ENCODE measurements around the gene MCHR1.

DNA sequence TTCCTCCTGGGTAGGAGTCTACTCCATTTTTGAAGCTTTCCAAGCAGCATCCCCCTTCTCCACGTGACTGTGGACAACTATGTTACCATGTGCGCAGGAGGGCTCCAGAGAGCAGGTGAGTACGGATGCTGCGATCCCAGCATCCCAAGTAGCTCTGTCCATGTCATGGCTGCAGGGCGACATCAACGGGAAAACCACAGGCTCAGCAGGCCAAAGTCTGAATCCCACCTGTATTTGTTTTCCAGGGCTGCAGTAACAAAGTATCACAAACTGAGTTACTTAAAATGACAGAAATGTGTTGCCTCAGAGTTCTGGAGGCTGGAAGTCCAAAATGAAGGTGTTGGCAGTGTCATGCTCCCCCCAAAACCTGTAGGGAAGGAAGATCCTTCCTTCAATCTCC, 40.3 kb downstream of the MCHR1 start:
- TF ChIP-seq, protein P1, sequence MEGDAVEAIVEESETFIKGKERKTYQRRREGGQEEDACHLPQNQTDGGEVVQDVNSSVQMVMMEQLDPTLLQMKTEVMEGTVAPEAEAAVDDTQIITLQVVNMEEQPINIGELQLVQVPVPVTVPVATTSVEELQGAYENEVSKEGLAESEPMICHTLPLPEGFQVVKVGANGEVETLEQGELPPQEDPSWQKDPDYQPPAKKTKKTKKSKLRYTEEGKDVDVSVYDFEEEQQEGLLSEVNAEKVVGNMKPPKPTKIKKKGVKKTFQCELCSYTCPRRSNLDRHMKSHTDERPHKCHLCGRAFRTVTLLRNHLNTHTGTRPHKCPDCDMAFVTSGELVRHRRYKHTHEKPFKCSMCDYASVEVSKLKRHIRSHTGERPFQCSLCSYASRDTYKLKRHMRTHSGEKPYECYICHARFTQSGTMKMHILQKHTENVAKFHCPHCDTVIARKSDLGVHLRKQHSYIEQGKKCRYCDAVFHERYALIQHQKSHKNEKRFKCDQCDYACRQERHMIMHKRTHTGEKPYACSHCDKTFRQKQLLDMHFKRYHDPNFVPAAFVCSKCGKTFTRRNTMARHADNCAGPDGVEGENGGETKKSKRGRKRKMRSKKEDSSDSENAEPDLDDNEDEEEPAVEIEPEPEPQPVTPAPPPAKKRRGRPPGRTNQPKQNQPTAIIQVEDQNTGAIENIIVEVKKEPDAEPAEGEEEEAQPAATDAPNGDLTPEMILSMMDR (optimal IDR thresholded peaks at IDR 0.05 in 1 of 3, IDR thresholded peaks at IDR 0.05 in 1 of 3, conservative IDR thresholded peaks at IDR 0.05 in 1 of 3; ENCODE audit: extremely low read depth in 1 of 3, insufficient read depth in 2 of 3, low read length in 3 of 3) = no peak
- no peak for TF ChIP-seq EZH2 (IDR thresholded peaks at IDR 0.05; ENCODE audit: low read length)

Data from keratinocyte (primary cell).